Stomach (tissue), 9 donors: ENCODE data around the gene SUCO. TPM values are rescaled to one million over a fixed set of nuclear protein-coding genes. Genes with fewer than 3 reads are reported as not detected.

ENCODE experiments used
- DNase-seq, 2 donors: peaks; one replicate each; pipeline versions ENCODE4 v3.0.0 to v3.0.0-alpha.2; 2013 to 2019
- H3K27ac ChIP-seq, 5 donors: fragments of 200-600 bp in 4 of 5; sonication (generic) in 4 of 5; one replicate each; pipeline ENCODE4 v1.5.1; 2013 to 2019; ENCODE audit warnings: mild to moderate bottlenecking in 1 of 5, moderate library complexity in 1 of 5
- H3K27me3 ChIP-seq, 3 donors: fragments of 200-600 bp; sonication (generic); one replicate each; pipeline ENCODE4 v1.5.1; 2017 to 2019; ENCODE audit warnings: mixed run types in 1 of 3
- H3K36me3 ChIP-seq, 4 donors: fragments of 200-600 bp; sonication (generic); 1 replicate in 3 of 4; 2 replicates in 1 of 4; pipeline ENCODE4 v1.5.1; 2016 to 2019
- H3K4me1 ChIP-seq, 4 donors: fragments of 200-600 bp; sonication (generic); one replicate each; pipeline ENCODE4 v1.5.1; 2016 to 2019
- H3K4me3 ChIP-seq, 4 donors: fragments of 200-600 bp; sonication (generic) in 3 of 4; one replicate each; pipeline ENCODE4 v1.5.1; 2016 to 2019; ENCODE audit warnings: mild to moderate bottlenecking in 1 of 4
- H3K9me3 ChIP-seq, 4 donors: fragments of 200-600 bp; sonication (generic); one replicate each; pipeline ENCODE4 v1.5.1; 2016 to 2019
- CTCF ChIP-seq, 7 experiments: fragments of 450-650 bp in 4 of 7; fragments of 200-600 bp in 3 of 7; sonication (generic) in 3 of 7; IDR thresholded peaks; one replicate each; pipeline ENCODE4 v1.5.1; 2016 to 2019; ENCODE audit warnings: antibody characterized with exemption in 7 of 7, control low read depth in 2 of 7, mild to moderate bottlenecking in 1 of 7
- EP300 ChIP-seq: sonication (generic); formaldehyde crosslinking; IDR thresholded peaks from one replicate; pipeline ENCODE4 v1.6.1; 2017; ENCODE audit warnings: antibody characterized with exemption
- POLR2A ChIP-seq, 4 donors: fragments of 450-650 bp; IDR thresholded peaks; one replicate each; pipeline ENCODE4 v1.6.1; 2016; ENCODE audit warnings: antibody characterized with exemption in 4 of 4, control low read depth in 2 of 4, mild to moderate bottlenecking in 1 of 4, moderate library complexity in 1 of 4
- POLR2AphosphoS5 ChIP-seq, 3 donors: sonication (generic); formaldehyde crosslinking; IDR thresholded peaks; one replicate each; pipeline ENCODE4 v1.6.1; 2016; ENCODE audit warnings: antibody characterized with exemption in 3 of 3
- WGBS, 5 donors: extraction: QIAGEN DNeasy Blood & Tissue Kit in 3 of 5; methylation state at CpG; one replicate each; pipeline versions ENCODE4 v1.1.5 to v1.1.7; 2013 to 2018; 5-methylcytosine and 5-hydroxymethylcytosine counted together
- intact Hi-C: fragments of 100-400 bp; cut with DNase I; formaldehyde crosslinking; loops from one replicate; pipeline ENCODE4 v1.15.1; 2023; ENCODE audit warnings: low total_unique reads
- polyA plus RNA-seq, 3 donors: library from polyadenylated mRNA; stranded (reverse); fragments of 200-250 nt; gene quantifications; one replicate each; pipeline ENCODE4 v1.2.3, GENCODE V29; 2013
- total RNA-seq, 5 donors: library from RNA; depleted of rRNA; stranded (reverse); fragments of >200 nt; gene quantifications; one replicate each; pipeline versions ENCODE4 v1.1.0 to v1.2.3, GENCODE V29; 2014 to 2016
- donor health status: healthy with polysubstance abuse.
- donor health status: Bipolar disorder and iron deficiency.
- donor health status: healthy.

Gene SUCO
- total and polyA plus RNA-seq, 8 donors, result 4.9 to 83.7 (median 15.8) TPM

DNA sequence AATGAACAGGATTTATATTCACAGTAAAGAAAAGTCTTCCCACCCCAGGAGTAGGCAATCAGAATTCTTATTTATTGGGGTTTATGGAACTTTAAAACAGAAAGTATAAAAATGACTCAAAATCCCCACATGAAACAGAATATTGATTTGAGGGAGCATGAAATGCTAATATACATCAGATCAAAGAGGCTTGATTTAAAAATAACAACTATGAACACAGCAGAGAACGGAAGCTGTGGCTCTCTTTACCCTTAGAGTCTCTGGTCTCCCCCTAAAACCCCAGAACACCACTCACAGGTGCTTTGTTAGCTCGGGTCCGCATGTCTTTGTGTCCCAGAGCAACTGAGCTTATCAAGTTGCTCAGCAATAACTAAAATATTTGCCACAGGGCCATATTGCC is 94.8 kb downstream of the SUCO start:
- Histone ChIP-seq H3K27ac (no peak overlapping the region), H3K9me3 (peaks cover 0 to 8% (median 3%) of the 10 kb centered on the region in 4 donors), H3K4me1 (no peaks in the 10 kb centered on the region), H3K27me3 (no peaks in the 10 kb centered on the region), H3K36me3 (no peaks in the 10 kb centered on the region), H3K4me3 (no peak overlapping the region)
- 61 to 85% (median 81%) methylated on average over 3 of the region's 3 CpGs for WGBS, 5 donors
- no peak for TF ChIP-seq POLR2AphosphoS5 (IDR thresholded peaks at IDR 0.05)
- TF ChIP-seq EP300, result no peak
- TF ChIP-seq CTCF (IDR thresholded peaks at IDR 0.05), result no peak
- TF ChIP-seq POLR2A (IDR thresholded peaks at IDR 0.05), result no peak
- intact Hi-C loops, result no loop called here
- no peak for DNase-seq

GRCh38 chr1:172628401-172628800 is 95.5 kb downstream of the SUCO start:
- no peak for DNase-seq
- Histone ChIP-seq H3K27ac (no peak overlapping the region), H3K36me3 (no peaks in the 10 kb centered on the region), H3K9me3 (peaks cover 0 to 8% (median 3%) of the 10 kb centered on the region in 4 donors), H3K4me3 (no peak overlapping the region), H3K4me1 (no peaks in the 10 kb centered on the region), H3K27me3 (no peaks in the 10 kb centered on the region)
- 71 to 88% (median 81%) methylated on average over 4 of the region's 4 CpGs for WGBS, 5 donors
- TF ChIP-seq EP300 (no peak), POLR2AphosphoS5 (IDR thresholded peaks at IDR 0.05) (no peak), CTCF (IDR thresholded peaks at IDR 0.05) (no peak), POLR2A (IDR thresholded peaks at IDR 0.05) (no peak)
- intact Hi-C loops, result no loop called here

DNA sequence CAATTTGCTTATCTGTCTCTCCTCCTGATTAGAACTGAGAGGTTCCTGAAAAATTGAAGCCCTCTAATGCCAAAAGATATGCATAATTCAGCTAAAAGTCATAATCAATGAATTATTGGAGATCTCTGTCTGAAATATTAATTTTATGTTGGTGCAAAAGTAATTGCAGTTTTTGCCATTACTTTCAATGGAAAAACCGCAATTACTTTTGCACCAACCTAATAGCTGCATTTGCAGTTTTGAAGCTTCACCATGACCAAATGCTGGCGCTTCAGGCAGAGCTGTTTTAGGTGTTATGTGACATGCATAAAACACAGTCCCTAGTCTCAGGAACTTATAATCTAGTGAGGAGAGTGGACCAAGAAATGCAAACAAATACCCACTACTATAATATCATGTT is 96.2 kb downstream of the SUCO start:
- TF ChIP-seq POLR2A (IDR thresholded peaks at IDR 0.05) (no peak), POLR2AphosphoS5 (IDR thresholded peaks at IDR 0.05) (no peak), EP300 (no peak), CTCF (IDR thresholded peaks at IDR 0.05) (no peak)
- Histone ChIP-seq H3K27ac (no peak overlapping the region), H3K27me3 (no peaks in the 10 kb centered on the region), H3K9me3 (peaks cover 0 to 8% (median 3%) of the 10 kb centered on the region in 4 donors), H3K4me3 (no peak overlapping the region), H3K4me1 (no peaks in the 10 kb centered on the region), H3K36me3 (no peaks in the 10 kb centered on the region)
- WGBS, 5 donors, result 87 to 99% (median 94%) methylated on average over 2 of the region's 2 CpGs
- DNase-seq, result no peak
- intact Hi-C loops, result no loop called here

GRCh38 chr1:172629638-172630037 is 96.7 kb downstream of the SUCO start:
- Histone ChIP-seq H3K27ac (no peak overlapping the region), H3K4me1 (no peaks in the 10 kb centered on the region), H3K27me3 (no peaks in the 10 kb centered on the region), H3K4me3 (no peak overlapping the region), H3K36me3 (no peaks in the 10 kb centered on the region), H3K9me3 (peaks cover 0 to 8% (median 3%) of the 10 kb centered on the region in 4 donors)
- no peak for DNase-seq
- TF ChIP-seq EP300 (no peak), POLR2A (IDR thresholded peaks at IDR 0.05) (no peak), CTCF (IDR thresholded peaks at IDR 0.05) (no peak), POLR2AphosphoS5 (IDR thresholded peaks at IDR 0.05) (no peak)
- intact Hi-C loops, result no loop called here
- WGBS, 5 donors, result 90 to 98% (median 95%) methylated on average over 2 of the region's 2 CpGs
